Renal pelvis (tissue), 12 donors: ENCODE measurements around the gene FOXP1. TPM values are rescaled to one million over a fixed set of nuclear protein-coding genes. Genes with fewer than 3 reads are reported as not detected.
A peak's percentile ranks its signal among the peaks of the same experiment; 100 is the strongest.

Experiments used
- DNase-seq: peaks from one replicate; pipeline ENCODE4 v3.0.0-alpha.2; 2013
- long read RNA-seq, 16 experiments: transcript quantifications; one replicate each; lab custom pipeline, GENCODE V29; 2026
- polyA plus RNA-seq, 3 donors: library from polyadenylated mRNA; unstranded; fragments of 120-200 nt; gene quantifications; one replicate each; pipeline ENCODE4 v1.2.1, GENCODE V29; 2013; ENCODE audit not compliant: insufficient read length in 3 of 3

The FOXP1 gene
- polyA plus RNA-seq, result 10 to 100 TPM; 33.6 to 43.2 (median 40.6) TPM
- long read RNA-seq, donor 1, partial matches to known transcripts, result 0 of 5 reads
- long read RNA-seq, donor 1, other reads (novel, unspliced or antisense), result 0 of 5 reads
- long read RNA-seq, donor 2, result 0 reads
- long read RNA-seq, donor 3, partial matches to known transcripts, result 0 of 4 reads
- long read RNA-seq, donor 3, other reads (novel, unspliced or antisense), result 0 of 4 reads
- long read RNA-seq, donor 4, partial matches to known transcripts, result 0 of 3 reads
- long read RNA-seq, donor 4, other reads (novel, unspliced or antisense), result 0 of 3 reads
- long read RNA-seq, donor 5, partial matches to known transcripts, result 6 of 7 reads
- long read RNA-seq, donor 5, other reads (novel, unspliced or antisense), result 0 of 7 reads
- long read RNA-seq, donor 6, partial matches to known transcripts, result 0 of 4 reads
- long read RNA-seq, donor 6, other reads (novel, unspliced or antisense), result 0 of 4 reads
- long read RNA-seq, donor 7, partial matches to known transcripts, result 0 of 6 reads
- long read RNA-seq, donor 7, other reads (novel, unspliced or antisense), result 0 of 6 reads
- long read RNA-seq, donor 8, partial matches to known transcripts, result 0 of 2 reads
- long read RNA-seq, donor 8, other reads (novel, unspliced or antisense), result 0 of 2 reads
- long read RNA-seq, donor 9, partial matches to known transcripts, result 0 of 3 reads
- long read RNA-seq, donor 9, other reads (novel, unspliced or antisense), result 0 of 3 reads
- long read RNA-seq, donor 10, partial matches to known transcripts, result 0 of 3 reads
- long read RNA-seq, donor 10, other reads (novel, unspliced or antisense), result 0 of 3 reads
- long read RNA-seq, donor 11, partial matches to known transcripts, result 0 of 2 reads
- long read RNA-seq, donor 11, other reads (novel, unspliced or antisense), result 0 of 2 reads
- long read RNA-seq, donor 12, partial matches to known transcripts, result 0 of 3 reads
- long read RNA-seq, donor 12, other reads (novel, unspliced or antisense), result 0 of 3 reads
- long read RNA-seq, donor 13, partial matches to known transcripts, result 0 of 2 reads
- long read RNA-seq, donor 13, other reads (novel, unspliced or antisense), result 0 of 2 reads
- long read RNA-seq, donor 14, result 0 reads
- long read RNA-seq, donor 15, full-length matches to known transcripts, result 12 of 12 reads
- long read RNA-seq, donor 15, partial matches to known transcripts, result 0 of 12 reads
- long read RNA-seq, donor 15, other reads (novel, unspliced or antisense), result 0 of 12 reads
- long read RNA-seq, donor 16, partial matches to known transcripts, result 0 of 4 reads
- long read RNA-seq, donor 16, other reads (novel, unspliced or antisense), result 0 of 4 reads

DNA sequence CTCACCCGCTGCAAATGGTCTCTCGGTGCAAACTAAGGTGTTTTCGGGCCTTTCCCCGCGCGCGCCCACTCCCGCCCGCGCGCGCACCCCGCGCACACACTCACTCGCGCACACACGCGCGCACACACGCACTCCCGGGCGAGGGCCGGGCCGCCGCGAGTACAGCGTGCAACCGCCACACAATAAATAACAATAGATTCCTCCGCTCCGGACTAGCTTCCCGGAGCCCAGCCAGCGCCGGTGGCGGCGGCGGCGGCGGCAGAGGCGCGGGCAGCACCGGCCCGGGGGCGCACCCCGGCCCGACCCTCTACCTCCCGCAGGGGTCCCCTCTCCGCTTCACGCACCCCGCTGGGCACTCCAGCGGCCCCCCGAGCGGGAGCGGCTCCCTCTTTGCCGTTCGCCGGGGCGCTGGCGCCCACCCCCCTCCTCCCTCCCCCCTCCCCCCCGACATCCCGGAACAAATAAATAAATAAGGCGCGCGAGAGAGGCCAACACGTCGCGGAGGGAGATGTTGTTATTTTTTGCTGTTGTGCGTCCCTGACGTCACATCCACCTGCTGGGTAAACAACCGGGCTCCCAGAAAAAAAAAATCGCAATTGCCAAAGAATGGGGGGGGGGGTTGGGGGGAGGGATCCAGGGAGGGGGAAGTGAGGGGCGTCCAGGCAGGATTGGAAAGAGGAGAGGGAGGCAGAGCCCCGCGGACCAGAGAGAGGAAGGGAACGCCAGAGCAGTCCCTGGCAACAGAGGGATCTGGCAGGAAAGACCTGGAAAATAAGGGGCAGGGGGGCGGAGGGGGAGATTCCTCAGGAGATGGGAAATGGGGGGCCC, at the start of gene FOXP1:
Gene FOXP1 (minus strand): TSS at position 163 of the 828 bp plus-strand sequence. CDS start 385,347 bp downstream, outside the sequence.
- peak; percentile 87 for DNase-seq

DNA sequence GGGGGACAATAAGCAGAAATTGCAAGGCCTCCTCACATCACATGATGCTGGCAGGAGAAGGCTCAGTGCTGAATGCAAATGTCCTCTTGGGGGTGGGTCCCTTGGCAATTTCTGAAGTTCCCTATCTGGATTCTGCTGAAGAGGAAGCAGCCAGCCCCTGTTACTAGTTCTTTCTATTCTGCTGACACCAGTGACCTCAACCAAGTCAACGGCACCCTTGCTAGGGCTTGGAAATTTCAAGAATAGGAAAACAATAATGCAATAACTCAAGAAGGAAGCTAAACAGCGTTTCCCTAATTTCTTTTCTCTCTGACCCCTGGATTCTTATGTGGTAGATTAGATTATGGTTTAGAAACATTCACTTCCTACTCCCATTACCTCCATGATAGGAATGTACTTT, 46.2 kb upstream of the FOXP1 start:
- DNase-seq, result no peak

DNA sequence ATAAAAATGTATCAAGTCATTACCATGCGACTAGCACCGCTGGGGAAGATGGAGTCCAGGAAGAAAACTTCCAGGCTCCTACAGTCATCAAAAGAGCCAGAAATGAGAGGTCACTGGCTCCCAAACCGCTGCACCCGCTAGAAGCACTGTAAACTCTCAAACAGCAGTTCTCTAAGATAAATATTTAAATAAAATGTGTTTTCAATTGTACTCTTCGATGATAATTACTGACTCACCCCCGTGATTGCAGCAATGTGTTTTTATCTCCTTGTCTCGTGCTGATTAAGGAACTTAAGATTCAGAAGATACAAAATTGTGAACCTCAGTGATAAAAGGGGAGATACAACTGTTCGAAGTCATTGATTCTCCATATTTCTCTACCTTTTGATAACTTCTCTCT, 45.8 kb upstream of the FOXP1 start:
- DNase-seq, result no peak

DNA sequence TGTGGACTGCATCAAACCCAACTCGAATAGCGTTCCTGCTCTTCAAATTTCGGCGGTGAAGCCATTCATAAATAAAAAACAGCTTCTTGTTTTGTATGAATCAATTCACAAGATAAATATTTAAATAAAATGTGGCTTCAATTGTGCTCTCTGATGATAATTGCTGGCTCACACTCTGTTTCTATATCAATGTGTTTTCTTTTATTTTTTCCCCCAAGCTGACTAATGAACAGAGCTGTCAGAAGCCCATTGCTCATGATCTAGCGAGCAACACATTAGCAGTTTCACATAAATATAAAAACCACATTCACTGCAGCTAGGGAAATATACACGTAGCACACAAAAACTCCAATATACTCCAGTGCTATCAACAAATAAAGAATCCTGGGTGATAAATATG, 45.0 kb upstream of the FOXP1 start:
- DNase-seq, result no peak

DNA sequence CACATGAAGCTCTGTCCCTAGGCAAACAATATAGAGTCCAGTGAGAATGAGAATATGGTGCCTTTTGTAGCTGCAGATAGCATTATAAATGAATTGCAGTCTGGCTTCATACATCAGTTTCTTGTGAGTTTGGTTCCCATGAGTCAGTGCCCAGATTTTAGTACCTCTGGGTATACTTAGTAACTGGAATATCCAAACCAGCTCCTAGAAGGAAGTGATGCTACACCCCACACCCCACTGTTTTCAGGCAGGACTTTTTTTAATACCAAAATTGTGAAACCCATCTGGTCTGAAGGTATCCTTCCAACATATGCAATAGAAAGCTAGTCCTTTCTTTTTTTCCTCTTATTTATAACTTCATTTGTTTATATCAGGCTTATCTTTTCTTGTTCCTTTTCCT, 42.1 kb upstream of the FOXP1 start:
- DNase-seq, result no peak

DNA sequence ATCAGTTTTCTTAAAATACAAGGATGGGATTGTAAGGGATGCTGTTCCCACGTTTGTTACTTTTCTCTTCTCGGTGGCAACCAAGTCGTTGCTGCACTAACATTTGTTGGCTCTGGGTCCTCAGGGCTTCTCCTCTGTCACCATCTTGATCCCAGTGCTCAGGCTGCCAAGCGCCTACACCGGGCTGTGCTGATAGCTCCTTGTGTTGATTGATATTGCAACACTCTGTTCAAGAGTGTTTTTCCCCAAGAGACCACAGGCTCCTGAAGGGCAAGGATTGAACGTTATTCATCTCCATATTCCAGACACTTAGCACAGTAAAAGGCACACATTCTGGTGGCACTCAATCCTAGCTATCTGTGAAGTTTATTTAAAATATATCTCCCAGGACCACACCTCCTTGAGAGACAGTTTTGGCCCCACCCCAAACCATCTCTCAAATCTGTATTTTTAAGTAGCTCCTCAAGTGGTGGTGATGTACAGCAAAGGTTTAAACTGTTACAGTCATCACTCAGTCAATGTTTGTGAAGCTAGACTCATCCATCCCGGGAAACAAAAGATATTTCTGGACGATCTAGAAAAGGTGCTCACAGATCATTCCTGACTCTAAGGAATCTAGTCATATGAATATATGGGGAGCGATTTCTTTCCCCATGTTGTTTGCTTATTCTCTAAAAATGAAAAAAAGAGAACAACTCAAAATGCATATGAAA, 38.5 kb upstream of the FOXP1 start:
- no peak for DNase-seq

DNA sequence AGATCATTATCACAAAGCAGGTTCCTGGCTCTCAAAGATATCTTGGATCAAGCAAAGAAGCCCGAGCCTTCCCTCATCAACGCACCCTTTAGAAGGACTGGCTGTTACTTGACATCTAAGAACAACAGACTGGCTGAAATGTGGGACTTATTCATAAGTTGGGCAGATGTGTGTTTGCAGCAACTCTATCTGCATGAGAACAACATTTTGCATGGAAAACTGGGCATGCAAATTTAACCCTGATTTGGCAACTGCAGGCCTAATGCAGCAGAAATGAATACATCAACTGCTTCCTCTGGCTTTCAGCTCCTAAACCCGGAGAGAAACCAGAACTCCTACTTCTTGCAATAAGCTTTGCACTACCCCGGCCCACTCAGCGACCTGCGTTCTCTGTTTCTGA, 35.0 kb upstream of the FOXP1 start:
- DNase-seq, result no peak

DNA sequence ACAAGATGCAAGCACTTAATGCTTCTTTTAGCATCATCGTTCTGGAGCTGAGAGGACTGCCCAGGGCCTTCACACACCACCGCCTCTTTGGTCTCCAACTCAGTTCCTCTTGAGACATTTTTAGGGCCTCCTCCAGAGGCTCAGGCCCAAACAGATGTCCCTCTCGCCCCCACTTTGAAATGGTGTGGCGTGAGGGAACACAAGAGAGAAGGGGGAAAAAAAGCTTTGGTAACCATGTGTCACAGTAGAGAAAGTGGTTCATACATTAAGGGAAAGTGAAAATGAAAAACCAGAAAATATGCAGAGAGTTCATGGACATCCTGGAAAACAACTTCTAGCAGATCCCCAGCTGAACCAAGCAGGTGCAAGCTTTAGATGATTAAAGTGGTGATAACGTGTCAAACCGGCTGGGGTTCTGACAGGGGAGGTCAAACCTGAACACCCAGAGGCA, 33.1 kb upstream of the FOXP1 start:
- no peak for DNase-seq

DNA sequence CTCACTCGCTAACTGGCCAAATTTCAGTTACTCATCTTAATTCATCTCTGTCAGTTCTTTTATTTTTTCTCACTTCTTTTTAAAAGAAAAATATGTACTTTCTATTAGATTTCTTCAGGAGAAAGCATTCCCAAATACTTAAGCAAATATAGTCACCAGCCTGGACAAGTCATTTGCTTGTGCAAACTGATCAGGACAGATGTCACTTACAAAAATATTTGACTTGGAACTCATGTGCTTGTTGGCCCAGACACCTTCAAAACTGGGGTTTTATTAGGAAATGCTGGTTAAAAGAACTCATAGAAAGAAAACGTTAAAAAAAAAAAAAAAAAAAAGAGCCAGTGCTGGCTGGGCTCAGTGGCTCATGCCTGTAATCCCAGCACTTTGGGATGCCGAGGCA, 31.3 kb upstream of the FOXP1 start:
- no peak for DNase-seq

DNA sequence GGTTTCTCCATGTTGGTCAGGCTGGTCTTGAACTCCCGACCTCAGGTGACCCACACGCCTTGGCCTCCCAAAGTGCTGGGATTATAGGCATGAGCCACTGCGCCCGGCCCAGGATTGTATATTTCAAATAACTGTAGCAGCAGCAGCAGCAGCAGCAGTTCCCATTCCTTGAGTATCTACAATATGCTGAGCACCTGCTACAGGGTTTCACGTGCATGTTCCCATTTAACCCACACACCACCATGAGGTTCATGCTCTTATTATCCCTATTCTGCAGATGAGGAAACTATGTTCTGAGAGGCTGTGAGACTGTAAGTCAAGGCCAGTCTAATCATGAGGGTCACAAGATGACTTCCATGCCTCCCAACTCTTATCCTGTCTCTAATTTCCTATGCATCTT, 30.9 kb upstream of the FOXP1 start:
- no peak for DNase-seq

DNA sequence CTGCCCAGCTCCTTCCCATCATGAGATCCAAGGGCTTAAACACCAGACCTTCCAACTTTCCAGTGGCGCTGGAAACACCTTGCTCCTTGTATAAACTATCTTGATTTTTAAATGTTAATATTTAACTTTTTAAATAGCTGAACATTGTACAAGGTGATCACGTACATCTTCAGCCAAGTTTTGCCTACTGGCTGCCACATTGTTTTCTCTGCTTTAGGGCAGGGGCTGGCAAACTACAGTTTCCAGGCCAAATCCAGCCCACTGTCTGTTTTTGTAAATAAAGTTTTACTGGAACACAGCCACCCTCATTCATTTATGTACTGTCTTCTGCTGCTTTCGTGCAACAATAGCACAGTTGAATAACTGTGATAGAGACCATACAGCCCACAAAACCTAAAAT, 27.6 kb upstream of the FOXP1 start:
- DNase-seq, result no peak

DNA sequence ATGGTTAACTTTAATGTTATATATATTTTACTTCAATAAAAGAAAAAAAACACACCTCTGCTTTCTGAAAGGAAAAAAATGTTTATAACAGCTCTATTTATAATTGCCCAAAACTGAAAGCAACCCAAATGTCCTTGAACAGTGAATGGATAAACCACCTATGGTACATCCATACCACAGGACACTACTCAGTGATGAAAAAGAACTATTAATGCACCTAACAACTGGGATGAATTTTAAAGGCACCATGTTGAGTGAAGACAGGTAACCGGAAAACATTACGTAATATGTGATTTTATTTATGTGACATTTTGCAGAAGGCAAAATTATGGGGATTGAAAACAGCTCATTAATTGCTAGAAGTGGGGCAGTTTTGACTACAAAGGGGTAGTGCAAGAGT, 23.8 kb upstream of the FOXP1 start:
- no peak for DNase-seq

DNA sequence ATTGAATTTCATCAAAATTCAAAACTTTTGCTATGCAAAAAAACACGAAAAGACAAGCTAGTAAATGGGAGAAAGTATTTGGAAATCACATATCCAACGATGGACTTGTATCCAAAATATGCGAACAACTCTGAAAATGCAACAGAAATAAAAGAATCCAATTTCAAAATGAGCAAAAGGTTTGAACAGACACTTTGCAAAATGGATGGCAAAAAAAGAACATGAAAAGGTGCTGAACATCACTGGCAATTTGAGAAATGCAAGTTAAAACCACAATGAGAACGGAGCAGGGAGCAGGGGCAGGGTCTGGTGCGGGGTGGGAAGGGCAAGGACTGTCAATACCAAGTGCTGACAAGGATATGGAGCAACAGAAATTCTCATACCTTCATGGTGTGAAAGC, 23.1 kb upstream of the FOXP1 start:
- no peak for DNase-seq

DNA sequence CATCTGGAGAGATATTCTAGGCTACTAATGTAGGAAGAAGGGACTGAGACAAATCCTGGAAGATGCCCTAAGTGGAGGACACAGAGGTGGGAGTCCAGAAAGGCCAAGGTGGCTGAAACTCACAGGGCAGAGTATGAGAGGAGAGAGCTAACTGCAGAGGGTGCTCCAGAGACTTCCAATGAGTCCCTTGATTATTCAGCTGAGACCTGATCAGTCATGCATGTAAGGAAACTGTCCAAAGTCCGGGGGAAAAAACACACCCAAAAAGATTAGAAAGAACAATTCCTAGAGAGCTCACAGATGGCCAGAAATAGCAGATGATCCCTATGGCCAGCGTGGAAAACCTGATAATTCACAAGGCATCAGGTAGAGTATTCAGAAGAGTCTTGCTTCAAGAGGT, 18.7 kb upstream of the FOXP1 start:
- no peak for DNase-seq

DNA sequence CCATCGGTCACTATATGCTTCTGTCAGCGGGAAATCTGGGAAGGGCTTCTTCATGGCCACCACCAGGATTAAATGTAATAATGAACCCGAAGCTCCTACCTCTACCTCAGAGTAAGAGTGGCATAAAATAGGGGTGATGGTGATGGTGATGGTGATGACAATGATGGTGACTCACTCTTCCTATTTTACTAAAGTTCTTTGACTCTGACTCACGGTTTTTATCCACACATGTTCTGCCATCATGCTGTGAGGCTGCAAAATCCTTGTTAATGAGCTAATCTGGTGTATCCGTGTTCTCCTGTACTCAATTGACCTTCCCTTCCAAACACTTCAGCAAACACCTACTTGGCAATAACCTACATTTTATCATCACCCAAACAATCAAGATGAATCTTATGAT, 18.3 kb upstream of the FOXP1 start:
- no peak for DNase-seq

DNA sequence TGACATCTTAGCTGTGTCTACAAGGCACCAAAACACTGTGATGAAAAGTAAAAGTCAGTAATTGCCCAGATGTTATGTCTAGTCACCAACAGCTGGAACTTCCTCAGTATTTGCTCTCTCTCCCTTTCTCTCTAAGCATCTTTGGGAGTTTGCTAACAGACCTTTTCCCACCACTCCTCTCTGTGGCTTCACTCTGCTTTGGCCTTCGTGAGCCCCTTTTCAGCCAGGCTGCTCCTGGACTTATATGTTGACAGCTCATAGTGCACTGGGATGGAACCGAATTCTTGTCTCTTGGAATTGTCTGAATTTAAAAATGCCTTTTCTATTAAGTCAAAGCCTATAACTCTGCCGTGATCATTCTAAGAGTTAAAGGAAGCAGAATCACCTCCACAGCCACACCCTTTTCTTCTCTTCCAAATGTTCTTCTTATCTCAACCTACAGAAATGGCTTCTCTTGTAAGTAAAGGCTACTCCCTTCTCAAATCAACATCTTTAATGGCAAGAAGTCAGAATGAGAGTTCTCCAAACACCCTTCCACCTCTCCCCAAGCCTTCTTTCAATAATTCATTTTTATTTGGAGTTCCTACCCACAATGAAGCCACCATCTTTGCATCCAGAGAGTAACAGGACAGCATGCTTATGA, 17.2 kb upstream of the FOXP1 start:
- no peak for DNase-seq

DNA sequence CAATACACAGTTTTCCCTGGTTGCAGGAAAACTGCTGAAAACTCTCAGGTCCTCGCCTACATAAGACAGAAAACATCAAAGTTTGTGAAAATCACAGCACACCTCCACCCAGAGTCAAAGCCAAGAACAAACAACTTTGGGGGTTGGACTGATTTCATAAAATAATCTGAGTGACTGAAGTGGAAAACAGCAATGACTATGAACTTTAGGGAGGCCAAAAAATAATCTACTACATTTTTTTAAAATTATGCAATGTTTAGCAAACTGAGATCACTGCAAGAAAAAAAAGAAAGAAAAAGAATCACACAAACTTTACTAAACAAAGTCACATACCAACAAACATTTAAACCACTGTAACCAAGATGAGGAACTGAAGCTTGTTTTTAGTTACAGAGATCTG, 15.9 kb upstream of the FOXP1 start:
- no peak for DNase-seq

DNA sequence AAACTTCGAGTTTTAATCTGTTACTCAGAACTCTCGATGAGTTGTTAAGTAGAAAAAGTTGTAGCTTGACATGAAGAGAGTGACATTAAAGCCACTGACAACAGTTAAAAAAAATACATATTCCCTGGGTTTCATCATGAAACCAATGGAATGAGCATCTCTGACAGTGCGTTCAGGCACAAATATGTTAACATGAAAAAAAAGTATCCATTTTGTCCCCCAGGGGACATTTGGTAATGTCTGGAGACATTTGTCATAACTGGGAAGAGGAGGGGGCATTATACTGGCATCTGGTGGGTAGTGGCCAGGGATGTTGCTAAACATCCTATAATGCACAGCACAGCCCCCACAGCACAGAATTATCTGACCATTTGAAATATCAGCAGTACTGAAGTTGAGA, 14.8 kb upstream of the FOXP1 start:
- no peak for DNase-seq

DNA sequence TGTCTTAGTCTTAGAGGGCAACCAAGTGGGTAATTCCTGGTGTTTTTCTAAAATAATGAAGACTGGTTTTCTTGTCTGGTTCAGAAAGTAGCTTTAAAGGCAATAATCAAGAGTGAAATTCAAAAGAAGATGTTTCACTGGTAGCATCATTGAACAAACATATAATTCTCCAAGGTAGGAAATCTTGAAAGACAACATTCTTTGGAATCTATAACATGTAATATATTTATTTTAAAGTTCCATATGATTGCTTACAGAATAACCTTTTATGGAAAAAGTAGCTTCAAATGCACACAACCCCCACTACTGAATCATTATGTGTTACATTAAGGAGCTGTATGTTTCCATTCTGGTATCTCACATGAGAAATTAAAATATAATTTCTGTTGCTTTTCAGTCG, 13.8 kb upstream of the FOXP1 start:
- no peak for DNase-seq

DNA sequence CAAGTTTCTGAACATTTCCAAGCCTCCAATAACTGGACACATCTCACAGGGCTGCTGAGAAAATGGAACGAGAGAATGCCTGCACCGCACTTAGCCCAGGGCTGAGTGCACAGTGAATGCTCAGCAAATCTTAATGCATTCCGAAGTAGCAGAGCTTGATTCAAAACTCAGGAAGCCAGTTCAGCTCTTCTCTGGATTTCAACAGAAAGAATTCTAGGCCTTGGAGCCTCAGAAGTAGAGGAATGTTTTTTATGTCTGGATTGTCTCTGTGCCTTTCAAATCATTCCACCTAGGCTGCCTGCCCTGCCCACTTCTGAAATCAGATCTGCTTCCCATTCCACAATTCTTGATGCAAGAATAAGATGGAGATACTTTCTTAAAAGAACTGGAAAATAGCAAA, 9.6 kb upstream of the FOXP1 start:
- no peak for DNase-seq
